Mesenteric fat pad (tissue), 1 donor: ENCODE data around the gene PGAP6. TPM values are rescaled to one million over a fixed set of nuclear protein-coding genes. Genes with fewer than 3 reads are reported as not detected.
"Not testable (repeated sequence)": the region's sequence is repeated elsewhere in the genome, so short reads cannot be mapped to it uniquely, and the experiment has no call there.

Experiments used
- DNase-seq: peaks from one replicate; pipeline ENCODE4 v3.0.0-alpha.2; 2020; ENCODE audit warnings: low spot score
- total RNA-seq: library from RNA; stranded (reverse); fragmentation: NEBNext Ultra II Directional; extraction: Animal tissue kit (Norgen Biotek cat#: 25700); gene quantifications from one replicate; pipeline ENCODE4 v1.2.1, GENCODE V29; 2021
- donor health status: DM: yes; HTN: yes; CAD: no.

The PGAP6 gene
- total RNA-seq, 1 donor from 2014 or later = 39.0 TPM

DNA sequence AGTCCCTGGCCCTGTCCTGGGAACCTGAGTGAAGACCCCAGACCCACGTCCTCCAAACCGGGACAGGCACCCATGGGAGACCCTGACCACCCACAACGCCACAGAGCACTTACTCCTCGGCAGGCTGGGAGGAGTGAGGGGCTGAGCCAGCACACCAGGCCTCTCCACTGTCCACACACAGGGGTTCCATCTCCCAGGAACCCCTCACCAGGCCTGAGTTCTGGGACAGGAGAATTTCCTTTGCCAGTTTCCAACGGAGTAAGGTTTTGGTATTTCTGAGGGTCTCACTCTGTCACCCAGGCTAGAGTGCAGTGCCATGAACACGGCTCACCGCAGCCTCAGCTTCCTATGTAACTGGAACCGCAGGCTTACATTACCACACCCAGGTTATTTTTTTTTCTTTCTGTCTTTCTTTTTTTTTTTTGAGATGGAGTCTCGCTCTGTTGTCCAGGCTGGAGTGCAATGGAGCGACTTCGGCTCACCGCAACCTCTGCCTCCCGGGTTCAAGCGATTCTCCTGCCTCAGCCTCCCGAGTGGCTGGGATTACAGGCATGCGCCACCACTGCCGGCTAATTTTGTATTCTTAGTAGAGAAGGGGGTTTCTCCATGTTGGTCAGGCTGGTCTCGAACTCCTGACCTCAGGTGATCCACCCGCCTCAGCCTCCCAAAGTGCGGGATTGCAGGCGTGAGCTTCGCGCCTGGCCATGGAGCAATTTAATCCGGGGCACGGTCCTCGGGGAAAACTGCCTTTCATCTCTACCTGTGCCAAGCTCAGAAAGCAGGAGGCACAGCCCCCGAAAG is 1.6 kb downstream of the PGAP6 start:
- no peak for DNase-seq

DNA sequence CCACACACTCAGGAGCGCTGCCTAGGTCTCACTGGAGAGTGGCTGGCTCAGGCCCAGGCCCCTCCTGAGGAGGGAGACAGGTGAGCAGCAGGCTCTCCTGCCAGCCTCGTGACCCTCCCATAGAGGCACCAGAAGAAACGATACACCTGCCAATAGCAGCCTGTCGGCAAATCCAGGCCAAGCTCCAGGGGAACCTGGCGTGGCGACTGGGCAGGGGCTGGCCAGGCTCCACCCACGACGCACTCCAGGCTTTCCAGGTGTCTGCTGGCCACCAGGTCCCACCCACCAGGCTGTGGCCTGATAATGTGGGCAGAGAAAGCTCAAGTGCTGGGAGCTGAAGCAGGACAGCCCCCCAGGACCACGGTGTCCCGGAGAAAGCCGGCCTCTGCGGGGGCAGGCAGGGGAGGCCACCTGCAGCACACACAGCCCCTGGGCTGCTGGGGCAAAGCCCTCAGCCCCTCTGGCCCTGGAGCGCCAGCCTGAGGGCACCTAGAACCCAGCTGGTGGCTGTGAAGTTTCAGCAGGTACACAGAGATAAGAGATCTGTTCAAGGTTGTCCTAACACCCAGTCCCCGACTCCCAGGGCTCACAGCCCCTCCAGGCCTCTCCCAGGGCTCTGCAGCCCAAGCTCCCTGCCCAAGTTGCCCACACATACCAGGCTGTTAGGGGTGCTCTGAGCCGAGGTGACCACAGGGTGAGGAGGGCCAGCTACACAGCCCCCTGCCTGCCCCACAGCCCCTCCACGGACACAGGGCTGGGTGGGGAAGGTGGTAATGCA is 2.4 kb downstream of the PGAP6 start:
- DNase-seq = no peak

DNA sequence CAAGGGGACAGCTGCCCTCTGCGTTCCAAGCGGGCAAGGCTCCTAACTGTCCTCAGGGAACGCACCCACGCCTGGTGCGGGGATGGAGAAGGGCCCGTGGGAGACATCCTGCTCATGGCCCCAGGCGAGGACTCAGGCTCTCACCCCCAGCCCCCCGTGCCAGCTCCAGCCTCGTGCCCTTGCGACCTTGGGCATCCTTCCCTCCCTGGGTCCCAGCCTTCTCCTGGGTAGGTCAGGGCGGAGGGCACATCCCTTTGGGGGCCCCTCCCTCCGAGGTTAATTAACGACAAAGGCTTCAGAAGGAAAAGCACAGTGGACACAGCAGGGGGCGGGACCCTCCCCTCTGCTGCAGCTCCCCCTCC is 3.0 kb downstream of the PGAP6 start:
- DNase-seq = no peak

DNA sequence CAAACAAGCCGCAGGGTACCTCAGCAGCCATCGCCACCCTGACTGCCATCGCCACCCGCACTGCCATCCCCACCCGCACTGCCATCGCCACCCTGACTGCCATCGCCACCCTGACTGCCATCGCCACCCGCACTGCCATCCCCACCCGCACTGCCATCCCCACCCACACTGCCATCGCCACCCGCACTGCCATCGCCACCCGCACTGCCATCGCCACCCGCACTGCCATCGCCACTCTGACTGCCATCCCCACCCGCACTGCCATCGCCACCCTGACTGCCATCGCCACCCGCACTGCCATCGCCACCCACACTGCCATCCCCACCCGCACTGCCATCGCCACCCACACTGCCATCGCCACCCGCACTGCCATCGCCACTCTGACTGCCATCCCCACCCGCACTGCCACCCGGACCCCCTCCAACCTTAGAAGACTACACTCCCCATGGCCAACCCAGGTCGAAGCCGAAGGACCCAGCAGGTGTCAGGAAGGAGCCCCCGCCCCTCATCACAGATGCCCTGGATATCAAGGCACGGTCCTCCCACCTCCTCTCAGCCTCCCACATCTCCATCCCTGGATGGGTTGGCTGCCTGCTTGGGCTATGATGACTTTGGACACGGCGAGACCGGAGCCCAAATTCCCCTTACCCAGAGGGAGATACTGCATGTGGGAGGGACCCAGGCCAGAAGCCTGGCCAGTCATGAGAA is 3.5 kb downstream of the PGAP6 start:
- DNase-seq = not testable (repeated sequence)

DNA sequence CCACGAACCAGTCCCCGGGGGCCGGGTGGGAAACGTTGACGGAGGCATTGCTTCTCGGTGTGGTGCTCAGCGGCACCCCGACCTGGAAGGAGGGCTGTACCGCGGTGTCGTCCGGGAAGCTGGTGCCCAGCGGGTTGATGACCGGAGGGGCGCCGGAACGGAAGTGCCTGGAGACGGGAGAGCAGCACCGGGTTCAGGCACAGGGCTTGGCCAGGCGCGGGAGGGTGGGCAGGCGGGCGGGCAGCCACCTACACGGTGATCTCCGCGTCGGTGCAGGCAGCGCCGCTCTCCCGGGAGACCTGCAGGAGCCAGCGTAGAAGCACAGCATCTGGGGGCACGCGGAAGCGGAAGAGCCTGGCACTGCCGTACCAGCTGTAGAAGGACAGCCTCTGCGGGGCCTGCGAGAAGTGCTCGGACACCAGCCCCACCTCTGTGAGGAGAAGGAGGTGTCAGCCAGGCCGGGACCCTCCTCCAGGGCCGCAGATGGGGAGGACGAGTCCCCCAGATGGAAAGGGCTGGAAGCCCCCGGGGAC is 4.3 kb downstream of the PGAP6 start:
- no peak for DNase-seq

DNA sequence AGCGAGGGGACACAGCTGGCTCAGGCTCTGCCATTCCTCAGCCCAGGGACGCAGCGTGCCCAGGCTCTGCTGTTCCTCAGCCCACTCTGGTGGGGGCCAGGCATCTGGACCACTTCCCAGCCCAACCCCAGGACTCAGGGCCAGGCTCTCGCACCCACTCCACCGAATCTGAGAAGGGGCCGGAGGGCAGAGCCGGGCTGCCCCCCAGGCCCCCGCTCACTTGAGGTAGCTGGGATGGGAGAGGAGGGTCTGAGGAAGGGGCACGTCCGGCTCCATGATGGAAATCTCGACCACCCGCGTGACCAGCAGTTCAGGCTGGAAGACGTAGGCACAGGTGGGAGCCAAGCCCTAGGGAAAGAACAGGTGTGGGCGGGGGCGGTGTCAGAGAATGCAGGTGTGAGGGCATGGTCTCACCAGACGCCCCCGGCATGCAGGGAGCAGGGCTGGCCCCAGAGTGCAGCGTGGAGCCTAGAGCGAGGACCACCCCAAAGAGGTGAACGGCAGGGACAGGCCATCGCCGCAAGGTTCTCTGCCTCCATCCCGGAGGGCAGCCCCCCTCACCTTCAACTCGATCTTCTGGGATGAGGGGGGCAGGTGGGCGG is 4.9 kb downstream of the PGAP6 start:
- DNase-seq = no peak

DNA sequence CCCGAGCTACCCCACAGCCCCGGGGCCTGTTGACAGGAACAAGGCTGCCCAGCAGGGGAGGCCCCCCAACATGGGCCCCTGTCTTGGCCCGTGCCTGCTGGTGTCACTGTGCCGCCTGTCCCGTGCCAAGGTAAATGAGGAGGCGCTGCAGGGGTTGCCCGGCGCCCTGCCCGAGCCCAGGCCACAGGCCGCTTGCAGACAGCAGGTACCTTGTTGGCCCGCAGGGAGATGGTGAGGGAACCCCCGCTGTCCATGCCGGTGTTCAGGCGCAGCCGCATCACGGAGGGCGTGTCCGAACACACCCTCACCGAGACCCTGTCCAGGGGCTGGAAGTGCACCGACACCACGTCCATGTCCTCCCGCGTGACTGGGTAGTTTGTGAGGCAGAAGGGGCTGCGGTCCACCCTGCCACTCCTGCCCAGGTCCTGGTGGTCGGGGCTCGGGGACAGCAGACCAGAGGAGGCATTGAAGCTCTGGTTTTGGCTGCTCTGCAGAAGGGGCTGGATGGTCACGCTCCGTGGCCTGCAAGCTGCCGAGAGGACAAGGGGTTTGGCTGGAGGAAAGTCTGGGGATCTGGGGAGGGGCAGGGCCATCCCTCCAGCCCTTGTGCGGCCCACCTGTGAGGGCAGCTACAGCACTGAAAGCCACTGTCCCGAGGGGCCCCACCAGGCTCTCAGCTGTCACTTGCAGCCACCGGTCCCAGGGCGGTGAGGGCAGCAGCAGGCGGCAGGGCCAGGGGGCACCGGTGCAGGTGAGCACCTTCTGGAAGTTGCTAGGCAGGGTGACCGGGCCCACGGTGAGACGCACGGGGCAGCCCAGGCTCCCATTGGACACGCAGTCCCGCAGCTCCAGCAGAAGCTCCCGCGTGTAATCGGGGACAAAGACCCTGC is 5.6 kb downstream of the PGAP6 start:
- DNase-seq = no peak

DNA sequence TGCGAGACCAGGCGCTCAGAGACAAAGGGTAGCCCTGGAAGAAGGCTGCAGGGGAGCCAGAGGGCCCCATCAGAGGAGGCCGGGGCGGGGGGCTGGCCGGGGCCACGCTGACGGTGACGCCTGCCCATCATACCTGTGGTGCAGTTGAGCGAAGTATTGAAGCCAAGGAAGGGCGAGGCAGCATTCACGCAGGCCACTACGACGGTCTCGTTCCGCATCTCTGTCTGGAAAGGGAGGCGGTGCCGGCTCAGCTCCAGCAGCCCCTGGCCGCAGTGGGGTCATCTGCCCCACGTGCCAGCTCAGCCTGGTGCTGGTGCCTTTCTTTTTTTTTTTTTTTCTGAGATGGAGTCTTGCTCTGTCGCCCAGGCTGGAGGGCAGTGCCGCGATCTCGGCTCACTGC is 6.6 kb downstream of the PGAP6 start:
- no peak for DNase-seq

DNA sequence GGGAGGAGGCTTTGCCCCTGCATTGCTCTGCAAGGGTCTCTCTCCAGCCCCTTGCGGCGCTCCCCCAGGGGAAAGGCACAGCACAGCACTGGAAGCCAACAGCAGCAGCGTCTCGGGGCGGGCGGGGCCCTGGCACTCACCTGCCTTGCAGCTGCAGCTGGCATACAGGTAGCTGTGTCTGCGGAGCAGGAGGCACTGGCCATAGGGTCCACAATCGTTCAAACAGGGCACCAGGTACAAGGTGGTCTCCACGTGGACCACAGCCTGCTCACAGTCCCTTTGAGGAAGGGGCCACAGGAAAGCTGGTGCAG is 7.2 kb downstream of the PGAP6 start:
- DNase-seq = no peak

DNA sequence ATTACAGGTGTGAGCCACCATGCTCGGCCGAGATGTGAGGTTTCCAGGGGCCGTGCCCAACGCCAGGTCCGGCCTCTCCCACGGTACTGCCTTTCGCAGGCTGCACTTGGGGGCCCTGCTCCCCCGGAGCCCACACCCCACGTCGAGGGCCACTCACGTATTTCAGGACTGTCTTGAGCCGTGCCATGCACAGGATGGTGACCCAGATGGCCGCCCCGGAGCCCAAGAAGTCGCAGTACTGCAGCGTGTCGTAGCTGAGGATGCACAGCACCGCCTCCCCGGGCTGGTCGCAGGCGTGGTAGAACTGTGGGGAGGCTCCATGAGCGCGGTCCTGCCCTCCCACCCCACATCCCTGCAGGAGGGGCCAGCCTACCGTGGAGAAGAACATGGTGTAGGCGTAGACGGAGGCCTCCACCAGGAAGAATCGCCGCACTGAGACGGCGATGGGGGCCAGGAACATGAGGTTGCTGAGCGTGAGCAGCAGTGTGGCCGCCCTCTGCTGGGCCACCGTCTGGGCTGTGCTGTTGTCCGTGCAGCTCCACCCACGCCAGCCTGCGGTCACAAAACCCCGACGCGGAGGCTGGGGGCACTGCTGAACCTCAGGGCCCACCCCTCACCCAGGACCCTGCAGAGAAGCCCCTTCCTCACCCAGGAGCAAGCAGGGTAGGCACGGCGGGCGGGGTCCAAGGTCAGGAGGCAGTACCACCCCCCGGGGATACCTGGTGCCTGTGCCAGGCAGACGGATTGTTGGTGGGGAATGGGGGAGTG is 7.7 kb downstream of the PGAP6 start:
- no peak for DNase-seq

DNA sequence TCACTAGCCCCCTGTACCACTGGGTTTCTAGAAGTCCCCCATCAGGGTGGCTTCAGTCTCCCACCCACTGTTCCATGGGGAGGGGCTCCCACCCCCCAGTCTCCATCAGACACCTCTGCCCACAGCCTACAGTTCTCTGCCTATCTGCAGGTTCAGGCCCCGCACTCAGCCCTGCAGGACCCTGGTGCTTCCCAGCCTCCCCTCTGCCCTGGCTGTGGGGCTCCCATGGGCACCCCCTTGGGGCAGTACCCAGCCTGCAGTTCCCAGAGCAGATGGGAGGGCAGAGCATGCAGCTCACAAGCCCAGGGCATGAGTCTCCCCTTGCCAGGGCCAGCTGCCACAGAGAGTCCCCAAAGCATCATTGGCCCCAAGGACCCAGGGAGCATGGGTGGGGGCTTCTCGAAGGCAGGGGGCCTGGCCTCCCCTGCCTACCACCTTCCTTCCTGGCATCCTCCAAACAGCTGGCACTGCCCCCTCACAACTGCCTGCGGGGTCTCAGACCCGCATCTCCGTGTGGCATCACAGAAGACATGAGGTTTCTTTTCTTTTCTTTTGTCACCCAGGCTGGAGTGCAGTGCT is 8.7 kb downstream of the PGAP6 start:
- DNase-seq = no peak

DNA sequence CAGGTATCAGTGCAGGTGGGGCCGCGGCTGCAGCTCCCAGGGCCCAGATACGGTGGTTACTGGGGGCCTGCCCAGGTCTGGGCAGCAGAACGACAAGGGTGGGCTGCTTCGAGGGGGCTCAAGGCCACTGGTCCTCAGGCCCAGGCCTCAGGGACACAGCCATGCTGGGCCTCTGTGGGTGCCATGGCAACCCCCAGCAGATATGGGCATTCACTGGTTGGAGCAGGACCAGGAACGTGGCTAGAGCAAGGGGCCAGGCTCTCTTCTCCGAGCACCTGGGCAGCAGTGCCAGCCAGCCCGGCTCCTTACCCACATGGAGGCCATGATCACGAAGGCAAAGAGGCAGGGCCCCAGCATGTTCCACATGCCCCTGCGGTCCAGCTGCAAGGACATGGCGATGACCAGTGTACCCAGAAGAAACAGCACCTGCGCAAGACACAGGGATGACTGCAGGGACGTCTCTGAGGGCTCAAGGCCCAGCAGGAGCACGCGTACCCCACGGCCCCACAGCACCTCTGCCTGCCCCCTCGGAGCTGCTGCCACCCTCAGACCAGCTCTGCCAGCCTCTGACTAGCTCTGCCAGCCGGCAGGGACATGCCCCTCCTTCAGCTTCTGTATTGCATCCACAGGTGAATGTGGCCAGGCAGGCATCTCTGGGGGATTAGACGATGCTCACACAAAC is 9.3 kb downstream of the PGAP6 start:
- no peak for DNase-seq

DNA sequence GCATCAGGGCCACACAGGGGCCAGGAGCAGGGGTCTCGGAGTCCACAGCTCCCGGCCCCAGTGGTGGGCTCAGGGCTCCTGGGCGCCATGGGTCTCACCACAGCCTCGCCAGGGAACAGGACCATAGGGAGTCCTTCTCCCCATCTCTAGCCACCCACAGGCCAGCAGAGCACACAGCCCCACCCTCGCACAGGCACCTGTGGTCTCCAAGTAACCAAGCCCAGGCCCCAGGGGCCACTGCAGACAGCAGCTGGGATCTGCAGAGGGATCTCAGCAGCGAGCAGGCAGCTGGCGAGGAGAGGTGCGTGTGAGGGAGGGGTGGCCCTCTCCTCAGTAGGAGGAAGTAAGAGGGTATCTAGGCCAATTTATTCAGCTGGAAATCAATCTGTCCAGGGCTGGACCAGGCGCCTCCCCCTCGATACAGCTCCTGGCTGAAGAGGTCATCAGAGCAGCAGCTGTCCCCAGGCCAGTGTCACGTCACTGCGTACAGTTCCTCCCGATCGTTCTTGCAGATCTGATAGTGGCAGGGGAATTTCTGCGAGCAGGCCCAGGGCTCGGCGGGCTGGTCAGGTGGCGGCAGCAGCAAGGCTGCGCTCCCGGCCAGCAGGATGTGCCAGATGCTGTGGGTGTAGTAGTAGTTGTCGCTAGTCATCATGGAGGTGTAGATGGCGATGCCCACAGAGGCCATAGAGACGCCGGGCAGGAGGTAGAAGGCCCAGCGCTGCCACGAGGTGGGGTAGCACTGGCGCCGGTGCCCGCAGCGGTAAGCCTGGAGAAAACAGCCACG is 10.1 kb downstream of the PGAP6 start:
- DNase-seq = no peak

DNA sequence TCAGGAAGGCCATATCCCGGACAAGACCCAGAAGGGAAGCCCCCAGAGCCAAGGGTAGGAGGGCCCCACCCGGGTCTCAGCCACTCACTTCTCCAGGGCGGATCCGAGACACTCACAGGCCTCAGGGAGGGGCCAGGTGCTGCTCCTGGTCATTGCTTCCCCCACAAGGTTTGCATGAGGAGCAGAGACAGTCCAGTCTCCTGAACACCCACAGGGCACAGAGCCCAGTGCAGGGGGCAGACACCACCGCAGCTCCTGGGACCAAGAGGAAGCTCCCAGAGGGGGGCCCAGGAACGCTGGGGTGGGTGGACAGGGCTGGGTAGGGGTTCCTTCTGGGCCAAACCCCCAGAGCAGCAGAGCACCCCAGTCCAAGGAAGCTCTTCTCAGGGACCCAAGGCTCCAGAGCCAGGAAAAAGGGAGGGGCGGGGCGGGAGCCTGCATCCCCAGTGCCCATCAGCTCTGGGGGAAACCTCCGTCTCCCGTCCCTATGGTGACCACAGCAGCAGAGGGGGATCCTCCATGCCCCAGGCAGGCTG is 10.7 kb downstream of the PGAP6 start:
- no peak for DNase-seq

DNA sequence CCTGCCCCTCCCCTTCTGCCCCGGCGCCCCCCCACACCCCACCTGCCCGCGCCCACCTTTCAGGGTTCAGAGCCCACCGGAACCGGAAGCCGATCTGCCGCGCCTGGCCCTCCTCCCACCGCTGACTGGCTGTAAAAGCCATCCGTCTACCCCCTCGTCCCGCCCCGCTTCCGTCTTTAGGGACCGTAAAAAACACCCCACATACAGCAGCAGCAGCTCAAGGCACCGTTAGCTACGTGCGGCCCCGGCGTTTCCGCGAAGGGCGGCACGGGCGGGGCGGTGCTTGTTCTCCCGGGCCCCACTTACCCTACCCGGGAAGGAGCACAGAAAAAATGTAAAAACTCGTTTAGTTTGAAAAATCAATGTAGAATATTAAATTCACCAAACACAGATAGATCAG is 11.3 kb downstream of the PGAP6 start, which contains the start of gene MRPL28:
Gene MRPL28, minus strand, starts transcription at position 96 of the 400 bp plus-strand sequence. CDS start 320 bp downstream, outside the sequence.
- peak; percentile 96 for DNase-seq

DNA sequence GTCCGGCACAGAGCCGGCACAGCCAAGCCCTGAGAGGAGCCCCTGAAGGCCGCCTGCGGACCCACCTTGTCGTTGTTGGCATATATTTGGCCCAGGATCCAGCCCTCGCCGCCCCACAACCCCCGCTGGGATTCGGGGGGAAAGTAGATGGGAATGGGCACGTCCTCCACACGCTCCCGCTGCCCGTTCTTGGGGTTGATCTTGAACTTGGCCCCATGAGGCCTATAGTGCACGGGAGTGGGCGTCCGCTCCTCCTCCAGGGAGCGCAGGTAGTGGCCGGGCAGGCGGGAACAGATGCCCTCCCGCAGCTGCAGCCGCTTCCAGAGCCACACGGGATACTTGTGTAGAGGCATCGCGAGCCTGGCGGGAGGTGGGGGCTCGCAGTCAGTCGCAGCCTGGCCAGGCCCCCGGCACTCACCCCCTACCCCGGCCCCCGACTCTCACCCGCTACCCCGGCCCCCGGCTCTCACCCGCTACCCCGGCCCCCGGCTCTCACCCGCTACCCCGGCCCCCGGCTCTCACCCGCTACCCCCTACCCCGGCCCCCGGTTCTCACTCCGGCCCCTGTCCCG is 11.8 kb downstream of the PGAP6 start:
- DNase-seq = no peak

DNA sequence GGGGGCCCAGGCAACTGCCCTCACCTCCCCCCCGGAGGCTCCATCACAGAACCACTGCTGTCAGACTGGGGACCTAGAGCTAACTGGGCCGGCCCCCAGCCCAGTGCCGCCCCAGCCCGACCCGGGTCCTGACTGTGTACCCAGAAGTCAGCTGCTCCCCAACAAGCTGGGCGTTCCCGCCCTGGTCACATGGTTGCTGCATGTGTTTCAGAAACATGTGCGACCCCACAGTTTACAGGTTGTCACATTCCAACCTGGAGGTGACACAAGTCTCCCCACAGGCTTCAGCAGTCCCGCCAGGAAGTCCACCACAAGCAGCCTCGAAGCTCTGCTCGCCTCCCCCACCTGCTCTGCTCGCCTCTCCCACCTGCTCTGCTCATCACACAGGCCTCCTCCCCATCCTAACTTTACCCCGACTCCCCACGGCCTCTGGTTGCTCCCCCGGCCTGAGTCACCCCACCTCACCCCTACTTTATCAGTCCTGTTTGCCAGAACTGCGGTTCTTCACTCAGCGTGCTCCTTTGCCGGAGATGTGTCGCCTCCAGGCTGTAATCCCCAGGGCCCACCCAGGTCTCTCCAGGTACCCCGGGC is 12.4 kb downstream of the PGAP6 start:
- DNase-seq = no peak
